Stimulated activated CD4-positive, alpha-beta T cell treated with anti-CD3 and anti-CD28 coated beads, Interleukin-2, amount 100 ng/mL, for 4 hours (primary cell): ENCODE data around the gene INKA2.
"Not testable (repeated sequence)": the region's sequence is repeated elsewhere in the genome, so short reads cannot be mapped to it uniquely, and the experiment has no call there.

Source experiments
- DNase-seq: peaks from one replicate; pipeline ENCODE4 v3.0.0-alpha.2; 2020; ENCODE audit warnings: low read depth

INKA2 gene

GRCh38 chr1:111750856-111751255 lies 11.7 kb upstream of the INKA2 start:
- DNase-seq = no peak

- DNase-seq = no peak
These were observed 10.4 kb upstream of the INKA2 start for GRCh38 chr1:111749628-111750027.

DNA sequence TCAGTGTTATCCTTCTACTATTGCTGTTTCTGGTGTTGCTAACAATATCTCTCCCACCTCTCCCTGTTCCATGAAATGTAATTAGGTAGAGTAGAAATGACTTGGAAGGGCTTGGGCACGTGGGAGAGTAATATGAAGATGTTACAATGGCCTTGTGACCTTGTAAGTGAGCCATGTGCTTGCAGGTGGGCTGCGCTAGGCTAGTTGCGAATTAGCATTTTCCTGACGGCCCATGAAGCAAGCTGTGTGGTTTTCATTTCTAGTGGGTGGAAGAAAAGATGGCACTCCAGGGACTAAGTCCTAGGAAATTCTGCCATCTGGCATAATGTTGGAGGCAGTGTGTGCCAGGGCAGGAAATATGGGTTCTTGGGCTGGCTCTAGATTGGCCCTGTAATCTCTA lies 8.8 kb upstream of the INKA2 start:
- no peak for DNase-seq

GRCh38 chr1:111747282-111747734 lies 8.1 kb upstream of the INKA2 start:
- DNase-seq = peak; percentile 61

- no peak for DNase-seq
These were observed 7.4 kb upstream of the INKA2 start for GRCh38 chr1:111746614-111746999.

DNA sequence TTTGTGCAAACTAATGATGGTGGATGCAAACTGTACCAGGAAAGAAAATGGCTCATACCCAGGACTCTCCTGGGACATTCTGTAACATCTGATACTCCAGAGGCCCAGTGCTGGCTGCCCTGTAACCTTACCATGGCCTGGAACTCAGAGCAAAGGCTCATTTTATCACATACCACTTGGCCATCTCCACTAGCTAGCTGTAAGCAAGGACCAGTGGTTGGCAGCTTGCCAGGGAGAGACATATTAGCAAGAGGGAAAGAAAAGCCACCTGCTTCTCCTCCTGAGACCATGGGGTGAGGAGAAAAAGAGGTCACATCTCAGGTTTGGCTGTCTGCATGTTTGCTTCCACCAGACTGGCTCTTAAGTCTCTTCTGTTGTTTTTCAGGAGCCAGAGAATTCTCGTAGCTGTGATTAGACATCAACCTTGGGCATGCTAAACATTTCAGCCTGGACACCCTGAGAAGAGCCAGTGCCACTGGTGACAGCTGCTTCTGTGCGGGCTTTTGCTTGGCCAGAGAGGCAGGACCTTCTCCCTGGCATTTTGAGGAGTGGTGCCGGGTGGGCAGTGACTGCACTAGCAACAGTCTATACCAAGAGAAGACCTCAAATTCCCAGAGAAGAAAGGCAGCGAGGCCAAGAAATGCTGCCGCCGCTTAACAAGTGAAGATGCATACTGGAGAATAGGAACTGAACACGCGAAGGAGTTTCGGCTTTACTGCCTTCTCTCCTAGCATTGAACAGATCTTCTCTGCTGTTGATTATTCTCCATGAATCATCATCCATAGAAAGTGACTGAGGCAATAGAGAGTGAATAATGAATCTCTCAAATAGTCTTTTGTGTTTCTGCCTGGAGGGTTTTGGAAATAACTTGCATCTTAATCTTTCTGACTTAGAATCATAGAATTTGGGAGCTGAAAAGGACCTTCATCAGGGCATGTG lies 6.7 kb upstream of the INKA2 start:
- no peak for DNase-seq

DNA sequence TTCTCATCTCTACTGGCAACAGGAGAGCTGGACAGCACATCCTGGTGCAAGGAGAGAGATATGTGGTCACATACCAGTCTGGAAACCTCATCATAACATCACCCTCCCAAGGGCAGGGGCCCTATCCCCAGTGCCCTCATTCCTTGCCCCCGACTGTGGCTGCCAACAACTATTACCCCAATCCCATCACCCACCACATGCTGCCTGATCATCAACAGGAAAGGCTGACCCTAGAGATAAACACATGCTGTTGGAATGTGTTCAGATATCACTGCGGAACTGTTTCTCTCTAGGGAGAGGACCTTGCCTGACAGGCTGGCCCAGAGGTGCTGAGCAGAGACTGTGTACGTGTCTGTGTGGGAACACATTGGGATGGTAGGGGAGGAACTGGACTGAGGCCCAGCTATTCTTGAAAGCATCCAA lies 4.5 kb upstream of the INKA2 start:
- DNase-seq = no peak

DNA sequence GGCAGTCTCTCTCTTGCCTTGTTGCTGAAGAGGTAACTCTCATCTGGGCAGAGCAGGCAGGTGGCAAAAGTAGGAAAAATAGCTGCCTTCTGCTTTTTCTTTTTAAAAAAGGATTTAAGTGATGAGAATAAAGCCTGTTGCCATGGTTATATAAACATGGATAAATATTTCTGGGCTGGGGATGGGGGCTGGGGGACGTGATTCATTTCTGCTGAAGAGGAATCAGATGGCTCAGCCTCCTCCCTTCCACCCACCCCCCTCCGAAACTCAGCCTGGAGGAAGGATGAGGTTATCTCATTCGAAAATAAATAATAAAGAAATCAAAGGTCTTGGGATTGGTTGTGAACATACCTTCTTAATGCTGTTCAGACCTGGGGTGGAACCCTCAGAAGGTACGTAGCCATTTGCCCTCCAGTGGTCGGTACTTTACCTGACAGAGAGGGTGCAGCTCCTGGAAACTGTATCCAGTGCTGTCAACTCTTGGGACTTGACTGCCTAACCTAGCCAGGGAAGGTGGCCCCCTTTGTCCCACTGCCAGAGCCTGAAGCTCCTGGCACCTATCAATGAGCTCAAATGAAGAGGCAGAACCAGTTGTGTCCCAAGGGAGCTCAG lies 3.8 kb upstream of the INKA2 start:
- no peak for DNase-seq

DNA sequence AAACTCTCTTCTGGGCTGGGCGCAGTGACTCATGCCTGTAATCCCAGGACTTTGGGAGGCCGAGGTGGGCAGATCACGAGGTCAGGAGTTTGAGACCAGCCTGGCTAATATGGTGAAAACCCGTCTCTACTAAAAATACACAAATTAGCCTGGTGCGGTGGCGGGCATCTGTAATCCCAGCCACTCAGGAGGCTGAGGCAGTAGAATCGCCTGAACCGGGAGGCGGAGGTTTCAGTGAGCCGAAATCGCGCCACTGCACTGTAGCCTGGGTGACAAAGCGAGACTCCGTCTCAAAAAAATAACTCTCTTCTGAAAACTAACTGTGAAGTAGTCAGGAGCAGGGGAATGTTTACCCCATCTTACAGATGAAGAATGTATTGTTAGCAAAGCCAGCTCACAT lies 3.1 kb upstream of the INKA2 start:
- DNase-seq = not testable (repeated sequence)

DNA sequence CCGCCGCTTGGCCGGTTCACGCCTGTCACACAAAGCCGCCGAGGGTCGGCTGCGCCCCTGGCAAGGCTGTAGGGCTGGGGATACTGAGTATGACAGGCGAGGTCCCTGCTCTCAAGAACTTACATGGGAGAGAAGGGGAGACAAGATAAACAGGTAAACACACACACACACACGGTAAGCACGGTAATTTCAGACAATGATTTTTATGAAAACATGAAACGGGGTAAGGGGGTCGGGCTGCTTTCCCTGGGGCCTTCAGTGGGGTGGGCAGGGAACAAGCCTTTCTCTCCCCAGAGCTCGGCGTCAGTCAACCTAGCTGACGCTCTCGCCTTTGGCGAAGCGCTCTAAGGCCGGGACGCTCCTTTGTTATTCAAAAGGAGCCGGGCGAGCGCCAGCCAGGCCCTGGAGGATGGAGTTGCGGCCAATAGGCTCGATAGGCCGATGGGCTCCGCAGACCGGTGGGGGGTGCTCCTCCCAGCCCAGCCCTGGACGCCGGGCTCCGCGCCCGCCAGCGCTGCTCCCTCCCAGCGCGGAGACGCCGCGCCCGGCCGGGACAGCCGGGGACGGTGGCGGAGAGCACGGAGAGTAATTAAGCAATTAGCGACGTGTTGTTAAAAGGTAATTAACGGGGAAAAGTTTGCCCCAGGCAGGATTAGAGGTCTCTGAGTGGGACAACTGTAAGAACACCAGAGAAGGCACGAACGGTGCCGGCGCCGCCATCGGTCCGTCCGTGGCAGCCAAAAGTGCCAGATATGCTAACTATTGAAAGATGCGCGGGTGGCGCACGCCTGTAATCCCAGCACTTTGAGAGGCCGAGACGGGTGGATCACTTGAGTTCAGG lies 950 bp upstream of the INKA2 start:
- DNase-seq = no peak

DNA sequence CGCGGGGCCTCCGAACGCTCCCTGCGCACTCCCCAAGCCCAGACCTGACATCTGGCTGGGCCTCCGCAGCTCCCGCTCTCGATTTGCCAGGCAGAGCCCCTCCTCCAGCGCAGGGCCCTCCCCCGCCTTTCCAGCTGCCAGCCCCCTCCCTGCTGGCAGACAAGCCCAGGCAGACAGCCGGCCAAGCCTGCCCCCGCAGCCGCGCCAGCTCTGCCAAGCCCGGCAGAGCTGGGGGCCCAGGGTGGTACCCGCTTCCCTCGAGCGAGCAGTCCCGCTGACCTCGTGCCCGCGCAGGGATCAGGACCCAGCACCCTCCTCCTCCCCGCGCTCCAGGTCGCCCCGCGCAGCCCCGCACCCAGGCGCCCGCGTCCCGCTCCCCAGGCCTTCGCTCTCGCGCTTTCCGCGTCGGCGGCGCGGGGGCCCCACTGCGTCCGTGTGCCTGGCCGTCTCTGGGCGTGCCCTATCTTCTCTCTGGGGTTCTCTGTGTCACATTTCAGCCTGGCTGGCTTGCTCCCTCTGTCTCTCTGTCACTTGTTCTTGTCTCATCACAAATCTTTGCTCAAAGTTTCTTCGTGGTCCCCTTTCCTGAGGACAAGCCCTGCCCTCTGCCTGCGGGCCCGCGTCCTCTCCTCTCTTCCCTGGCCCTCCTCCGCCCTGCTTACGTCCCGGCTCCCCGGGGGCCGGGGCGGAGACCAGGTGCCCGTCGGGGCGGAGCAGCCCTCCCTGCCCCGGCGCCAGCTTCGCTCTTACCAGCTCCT lies 580 bp downstream of the INKA2 start:
- no peak for DNase-seq

DNA sequence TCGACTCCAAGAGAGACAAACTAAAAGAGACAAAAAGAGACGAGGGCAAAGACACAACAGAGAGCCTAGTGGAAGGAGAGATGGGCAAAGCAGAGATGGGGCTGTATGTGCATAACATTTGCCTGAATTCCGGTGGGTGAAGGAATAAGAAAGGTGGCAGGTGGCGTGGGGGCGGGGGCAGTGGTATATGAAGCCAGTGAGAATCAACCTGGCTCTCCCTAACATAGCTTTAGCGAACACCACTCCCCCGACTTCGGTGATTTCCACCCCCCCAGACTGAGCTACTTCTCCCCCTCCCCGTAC lies 1.1 kb downstream of the INKA2 start:
- DNase-seq = no peak

GRCh38 chr1:111737216-111738132 lies 1.7 kb downstream of the INKA2 start:
- no peak for DNase-seq

- no peak for DNase-seq
These were observed 2.5 kb downstream of the INKA2 start for GRCh38 chr1:111736548-111737215.

DNA sequence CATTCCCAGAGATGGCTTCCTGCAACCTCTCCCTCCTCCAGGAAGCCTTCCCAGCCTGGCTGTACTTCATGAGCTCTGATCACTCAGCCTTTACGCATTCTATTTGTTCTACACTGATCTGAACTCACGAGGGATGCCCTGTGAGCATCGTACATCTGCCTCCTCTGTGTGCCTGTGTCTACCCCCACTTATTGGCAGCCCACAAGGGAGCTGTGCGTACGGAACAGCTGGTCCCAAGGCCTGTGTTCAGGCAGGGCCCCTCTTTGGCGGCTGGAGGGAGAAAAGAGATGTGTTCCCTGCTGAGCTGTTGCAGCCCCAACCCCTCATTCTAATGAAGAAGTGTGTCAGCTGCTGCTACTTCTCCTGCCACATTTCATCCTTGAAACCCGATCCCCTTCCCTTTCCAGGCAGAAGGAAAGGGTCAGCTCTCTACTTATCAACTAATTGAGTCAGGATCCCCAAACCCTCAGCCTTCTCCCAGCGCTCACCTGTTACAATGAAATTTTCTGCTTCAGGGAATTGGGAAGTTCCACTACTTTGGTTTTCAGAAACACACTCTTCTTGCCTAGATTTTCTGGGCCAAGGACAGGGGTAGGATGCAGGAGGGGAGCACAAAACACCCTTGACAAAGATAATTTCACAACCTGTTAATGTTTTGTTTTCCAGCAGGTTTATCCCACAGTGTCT lies 3.2 kb downstream of the INKA2 start:
- no peak for DNase-seq

- DNase-seq = no peak
These were observed 3.9 kb downstream of the INKA2 start for GRCh38 chr1:111735321-111735720.

DNA sequence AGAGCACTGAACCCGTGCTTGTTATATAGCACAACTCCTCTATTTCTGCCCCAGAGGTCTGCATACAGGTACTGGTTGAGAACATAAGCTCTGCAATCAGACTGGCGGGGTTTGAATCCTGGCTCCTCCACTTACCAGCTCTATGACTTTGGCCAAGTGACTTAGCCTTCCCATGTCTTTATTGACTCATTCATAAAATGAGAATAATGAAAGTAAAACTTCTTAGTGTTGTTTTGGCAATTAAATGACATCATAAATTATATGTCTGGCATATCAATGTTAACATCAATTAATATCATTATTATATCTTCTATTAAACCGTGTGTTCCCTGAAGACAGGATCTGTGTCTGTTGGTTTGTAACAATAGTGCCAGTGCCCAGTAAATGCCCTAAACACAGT lies 4.3 kb downstream of the INKA2 start:
- DNase-seq = no peak

DNA sequence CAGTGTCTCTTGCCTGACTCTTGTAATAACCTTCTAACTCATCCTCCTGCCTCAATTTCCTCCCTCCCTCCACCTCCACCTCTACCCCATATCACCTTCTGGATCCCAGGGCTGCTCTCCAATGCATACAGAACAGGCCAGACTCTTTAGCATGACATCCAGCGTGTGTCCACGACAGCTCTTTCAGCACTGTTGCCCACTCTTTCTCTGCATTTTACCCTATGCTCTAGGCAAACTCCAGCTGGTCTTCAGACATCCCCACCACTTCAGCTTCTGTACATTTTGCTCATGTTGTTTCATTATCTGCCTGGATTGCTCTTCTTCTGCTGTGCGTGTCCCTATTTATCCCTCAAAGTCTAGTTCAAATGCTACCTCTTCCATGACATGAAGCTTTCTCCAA lies 4.8 kb downstream of the INKA2 start:
- no peak for DNase-seq

DNA sequence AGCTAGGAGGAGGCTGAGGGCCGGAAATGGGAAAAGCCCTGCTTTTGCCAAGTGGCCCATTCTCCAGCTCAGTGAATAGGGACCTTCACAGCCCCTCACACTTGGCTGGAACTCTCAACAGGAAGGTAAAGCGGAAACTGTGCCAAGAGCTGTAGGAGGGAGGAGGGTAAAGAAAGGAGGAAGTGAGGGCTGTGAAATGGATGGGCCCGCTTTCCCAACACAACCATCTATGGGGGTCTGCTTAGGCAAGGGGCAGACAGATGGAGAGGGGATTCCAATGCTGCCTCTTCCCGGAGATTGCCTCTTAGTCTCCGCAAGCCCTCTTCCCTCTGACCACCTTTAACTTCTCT lies 5.2 kb downstream of the INKA2 start:
- no peak for DNase-seq
